Sigmoid colon (tissue), 7 donors: ENCODE measurements around the gene EVC. TPM values are rescaled to one million over a fixed set of nuclear protein-coding genes. Genes with fewer than 3 reads are reported as not detected.

Source experiments
- DNase-seq: peaks from one replicate; pipeline ENCODE4 v3.0.0-alpha.2; 2019
- H3K27ac ChIP-seq, 4 donors: fragments of 200-600 bp; sonication (generic); one replicate each; pipeline ENCODE4 v1.5.1; 2016 to 2019; ENCODE audit warnings: mild to moderate bottlenecking in 1 of 4
- H3K27me3 ChIP-seq, 3 donors: fragments of 200-600 bp; sonication (generic); one replicate each; pipeline ENCODE4 v1.5.1; 2019; ENCODE audit warnings: mild to moderate bottlenecking in 1 of 3
- H3K36me3 ChIP-seq, 4 donors: fragments of 200-600 bp; sonication (generic); one replicate each; pipeline ENCODE4 v1.5.1; 2016 to 2019
- H3K4me1 ChIP-seq, 4 donors: fragments of 200-600 bp; sonication (generic); one replicate each; pipeline ENCODE4 v1.5.1; 2017 to 2019
- H3K4me3 ChIP-seq, 4 donors: fragments of 200-600 bp; sonication (generic); one replicate each; pipeline ENCODE4 v1.5.1; 2017 to 2019; ENCODE audit warnings: mild to moderate bottlenecking in 2 of 4, moderate library complexity in 1 of 4
- H3K9me3 ChIP-seq, 4 donors: fragments of 200-600 bp in 3 of 4; sonication (generic) in 3 of 4; one replicate each; pipeline versions ENCODE4 v1.5.1 to v1.6.1; 2013 to 2019
- EP300 ChIP-seq, 4 donors: sonication (generic); formaldehyde crosslinking; IDR thresholded peaks; one replicate each; pipeline ENCODE4 v1.6.1; 2017; ENCODE audit warnings: antibody characterized with exemption in 4 of 4
- POLR2A ChIP-seq, 2 donors: fragments of 450-650 bp; IDR thresholded peaks; one replicate each; pipeline ENCODE4 v1.6.1; 2016; ENCODE audit warnings: antibody characterized with exemption in 2 of 2, mild to moderate bottlenecking in 2 of 2, moderate library complexity in 2 of 2
- POLR2AphosphoS5 ChIP-seq, 4 donors: sonication (generic); formaldehyde crosslinking; IDR thresholded peaks; one replicate each; pipeline ENCODE4 v1.6.1; 2017; ENCODE audit warnings: antibody characterized with exemption in 4 of 4
- WGBS, 2 donors: extraction: QIAGEN DNeasy Blood & Tissue Kit; methylation state at CpG; one replicate each; pipeline ENCODE4 v1.1.7; 2013; 5-methylcytosine and 5-hydroxymethylcytosine counted together
- intact Hi-C: fragments of 100-400 bp; cut with DNase I; formaldehyde crosslinking; loops from one replicate; pipeline ENCODE4 v1.15.1; 2023
- polyA plus RNA-seq, 3 donors: library from polyadenylated mRNA; stranded (reverse); fragments of 200-250 nt; gene quantifications; one replicate each; pipeline ENCODE4 v1.2.3, GENCODE V29; 2013
- total RNA-seq, 4 donors: library from RNA; depleted of rRNA; stranded (reverse); fragments of >200 nt; gene quantifications; one replicate each; pipeline ENCODE4 v1.1.0, GENCODE V29; 2016
- TF ChIP-seq, protein P1 (sequence below), 4 experiments: fragments of 450-650 bp in 3 of 4; fragments of 200-600 bp in 1 of 4; IDR thresholded peaks; one replicate each; pipeline ENCODE4 v1.5.1; 2016 to 2019; ENCODE audit warnings: antibody characterized with exemption in 4 of 4, mild to moderate bottlenecking in 3 of 4, moderate library complexity in 2 of 4
- donor health status: healthy with polysubstance abuse.
- donor health status: Bipolar disorder and iron deficiency.
- donor health status: healthy.

The EVC gene
- total and polyA plus RNA-seq, 7 donors: 0.46 to 35.2 (median 15.6) TPM

GRCh38 chr4:5796976-5797375, 86.0 kb downstream of the EVC start:
- H3K4me3 ChIP-seq: no peak overlapping the region
- TF ChIP-seq, protein P1, sequence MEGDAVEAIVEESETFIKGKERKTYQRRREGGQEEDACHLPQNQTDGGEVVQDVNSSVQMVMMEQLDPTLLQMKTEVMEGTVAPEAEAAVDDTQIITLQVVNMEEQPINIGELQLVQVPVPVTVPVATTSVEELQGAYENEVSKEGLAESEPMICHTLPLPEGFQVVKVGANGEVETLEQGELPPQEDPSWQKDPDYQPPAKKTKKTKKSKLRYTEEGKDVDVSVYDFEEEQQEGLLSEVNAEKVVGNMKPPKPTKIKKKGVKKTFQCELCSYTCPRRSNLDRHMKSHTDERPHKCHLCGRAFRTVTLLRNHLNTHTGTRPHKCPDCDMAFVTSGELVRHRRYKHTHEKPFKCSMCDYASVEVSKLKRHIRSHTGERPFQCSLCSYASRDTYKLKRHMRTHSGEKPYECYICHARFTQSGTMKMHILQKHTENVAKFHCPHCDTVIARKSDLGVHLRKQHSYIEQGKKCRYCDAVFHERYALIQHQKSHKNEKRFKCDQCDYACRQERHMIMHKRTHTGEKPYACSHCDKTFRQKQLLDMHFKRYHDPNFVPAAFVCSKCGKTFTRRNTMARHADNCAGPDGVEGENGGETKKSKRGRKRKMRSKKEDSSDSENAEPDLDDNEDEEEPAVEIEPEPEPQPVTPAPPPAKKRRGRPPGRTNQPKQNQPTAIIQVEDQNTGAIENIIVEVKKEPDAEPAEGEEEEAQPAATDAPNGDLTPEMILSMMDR (IDR thresholded peaks at IDR 0.05): no peak
- TF ChIP-seq POLR2AphosphoS5 (IDR thresholded peaks at IDR 0.05) (no peak), POLR2A (IDR thresholded peaks at IDR 0.05) (no peak), EP300 (IDR thresholded peaks at IDR 0.05) (no peak)
- peaks cover 17 to 70% (median 27%) of the 10 kb centered on the region in 4 donors for H3K36me3 ChIP-seq
- intact Hi-C loops: no loop called here
- no peaks in the 10 kb centered on the region for H3K27me3 ChIP-seq
- no peak overlapping the region for H3K27ac ChIP-seq
- no peaks in the 10 kb centered on the region for H3K4me1 ChIP-seq
- WGBS, 2 donors: 91 to 93% methylated on average over 18 of the region's 18 CpGs
- no peaks in the 10 kb centered on the region for H3K9me3 ChIP-seq
- peak; percentile 45 for DNase-seq

DNA sequence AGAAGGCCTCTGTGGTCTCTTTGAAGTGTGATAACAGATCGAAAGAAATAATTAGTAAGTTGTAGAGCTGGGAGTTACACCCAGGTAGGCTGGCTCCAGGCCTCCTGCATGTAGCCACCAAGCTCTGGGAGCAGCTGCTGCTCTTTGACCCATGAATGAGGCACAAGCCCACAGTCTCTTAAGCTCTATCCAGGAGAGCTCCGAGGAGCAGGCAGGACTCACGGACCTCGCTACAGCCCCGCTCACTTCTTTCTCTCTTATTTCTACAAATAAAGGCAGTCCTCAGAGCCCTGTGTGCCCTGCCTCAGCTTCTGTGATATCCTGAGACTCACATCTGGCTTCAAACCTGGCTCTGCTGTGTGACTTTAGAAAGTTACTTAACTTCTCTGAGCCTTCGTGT, 86.9 kb downstream of the EVC start:
- WGBS, 2 donors: 89 to 96% methylated on average over 6 of the region's 6 CpGs
- Histone ChIP-seq H3K27me3 (no peaks in the 10 kb centered on the region), H3K4me3 (no peak overlapping the region), H3K9me3 (no peaks in the 10 kb centered on the region), H3K36me3 (peaks cover 17 to 79% (median 31%) of the 10 kb centered on the region in 4 donors), H3K4me1 (no peaks in the 10 kb centered on the region), H3K27ac (no peak overlapping the region)
- TF ChIP-seq POLR2A (IDR thresholded peaks at IDR 0.05) (no peak), POLR2AphosphoS5 (IDR thresholded peaks at IDR 0.05) (no peak), EP300 (IDR thresholded peaks at IDR 0.05) (no peak)
- TF ChIP-seq, protein P1 (IDR thresholded peaks at IDR 0.05): no peak
- peak; percentile 11 for DNase-seq
- intact Hi-C loops: no loop called here

GRCh38 chr4:5798462-5798861, 87.5 kb downstream of the EVC start:
- intact Hi-C loops: no loop called here
- TF ChIP-seq, protein P1 (IDR thresholded peaks at IDR 0.05): no peak
- TF ChIP-seq POLR2A (IDR thresholded peaks at IDR 0.05): no peak
- TF ChIP-seq EP300 (IDR thresholded peaks at IDR 0.05): no peak
- Histone ChIP-seq H3K4me3 (no peak overlapping the region), H3K27ac (no peak overlapping the region), H3K36me3 (peaks cover 17 to 82% (median 31%) of the 10 kb centered on the region in 4 donors), H3K4me1 (no peaks in the 10 kb centered on the region), H3K9me3 (no peaks in the 10 kb centered on the region), H3K27me3 (no peaks in the 10 kb centered on the region)
- DNase-seq: peak; percentile 52
- 54 to 84% methylated on average over 11 of the region's 11 CpGs for WGBS, 2 donors

- H3K27ac ChIP-seq: no peak overlapping the region
- H3K9me3 ChIP-seq: no peaks in the 10 kb centered on the region
- H3K36me3 ChIP-seq: peaks cover 17 to 80% (median 31%) of the 10 kb centered on the region in 4 donors
- 90 to 94% methylated on average over 11 of the region's 11 CpGs for WGBS, 2 donors
- H3K4me3 ChIP-seq: no peak overlapping the region
- intact Hi-C loops: no loop called here
- peak; percentile 40 for DNase-seq
- no peaks in the 10 kb centered on the region for H3K27me3 ChIP-seq
- TF ChIP-seq, protein P1 (IDR thresholded peaks at IDR 0.05): no peak
- TF ChIP-seq POLR2AphosphoS5 (IDR thresholded peaks at IDR 0.05) (no peak), EP300 (IDR thresholded peaks at IDR 0.05) (no peak), POLR2A (IDR thresholded peaks at IDR 0.05) (no peak)
- H3K4me1 ChIP-seq: no peaks in the 10 kb centered on the region
Measured at GRCh38 chr4:5798946-5799345, 87.9 kb downstream of the EVC start.

- DNase-seq: peak; percentile 45
Measured at GRCh38 chr4:5799406-5799805, 88.4 kb downstream of the EVC start.

More at GRCh38 chr4:5799406-5799805, 88.4 kb downstream of the EVC start:
- Histone ChIP-seq H3K4me1 (no peaks in the 10 kb centered on the region), H3K27ac (no peak overlapping the region), H3K36me3 (peaks cover 17 to 85% (median 31%) of the 10 kb centered on the region in 4 donors), H3K4me3 (no peak overlapping the region), H3K9me3 (no peaks in the 10 kb centered on the region), H3K27me3 (no peaks in the 10 kb centered on the region)
- 76 to 86% methylated on average over 11 of the region's 11 CpGs for WGBS, 2 donors
- TF ChIP-seq, protein P1 (IDR thresholded peaks at IDR 0.05): no peak
- TF ChIP-seq EP300 (IDR thresholded peaks at IDR 0.05): no peak
- TF ChIP-seq POLR2AphosphoS5 (IDR thresholded peaks at IDR 0.05): no peak
- no peak for TF ChIP-seq POLR2A (IDR thresholded peaks at IDR 0.05)
- intact Hi-C loops: no loop called here
